Ishikawa (cell line): Measurements from ENCODE around the gene BICDL1.

ENCODE experiments used
- CEBPB ChIP-seq: IDR thresholded peaks from 2 replicates; pipeline ENCODE4 v1.6.1; 2012
- EP300 ChIP-seq: IDR thresholded peaks from 2 replicates; pipeline ENCODE4 v1.6.1; 2012; ENCODE audit warnings: borderline replicate concordance
- NFIC ChIP-seq: IDR thresholded peaks from 2 replicates; pipeline ENCODE4 v1.6.1; 2012
- RAD21 ChIP-seq: IDR thresholded peaks from 2 replicates; pipeline ENCODE4 v1.6.1; 2012; ENCODE audit warnings: low read depth
- YY1 ChIP-seq: IDR thresholded peaks from 2 replicates; pipeline ENCODE4 v1.6.1; 2012; ENCODE audit warnings: low read depth
- TF ChIP-seq, protein P1 (sequence below): IDR thresholded peaks from 2 replicates; pipeline ENCODE4 v1.6.1; 2012
- TF ChIP-seq, protein P2 (sequence below): IDR thresholded peaks from 2 replicates; pipeline ENCODE4 v1.6.1; 2012; ENCODE audit warnings: low read depth, mild to moderate bottlenecking

DNA sequence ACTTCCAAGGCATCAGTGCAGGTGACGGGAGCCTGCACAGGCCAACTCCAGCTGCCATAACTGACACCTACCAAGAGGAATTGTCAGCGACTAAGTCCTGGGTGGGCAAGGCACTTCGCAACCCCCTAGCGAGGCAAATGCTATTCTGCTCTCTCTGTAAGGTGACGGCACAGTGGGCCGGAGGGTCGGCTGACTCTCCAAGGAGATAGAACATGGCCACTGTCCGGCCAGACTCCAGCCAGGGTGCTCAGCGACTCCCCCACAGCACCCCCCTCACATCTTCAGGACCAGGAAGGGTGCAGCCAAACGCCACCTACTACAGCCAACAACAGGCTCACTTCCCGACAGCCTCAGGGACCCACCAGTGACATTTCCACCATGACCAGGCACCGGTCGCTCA is 114.3 kb downstream of the BICDL1 start:
- TF ChIP-seq, protein P1, sequence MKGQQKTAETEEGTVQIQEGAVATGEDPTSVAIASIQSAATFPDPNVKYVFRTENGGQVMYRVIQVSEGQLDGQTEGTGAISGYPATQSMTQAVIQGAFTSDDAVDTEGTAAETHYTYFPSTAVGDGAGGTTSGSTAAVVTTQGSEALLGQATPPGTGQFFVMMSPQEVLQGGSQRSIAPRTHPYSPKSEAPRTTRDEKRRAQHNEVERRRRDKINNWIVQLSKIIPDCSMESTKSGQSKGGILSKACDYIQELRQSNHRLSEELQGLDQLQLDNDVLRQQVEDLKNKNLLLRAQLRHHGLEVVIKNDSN = no peak
- TF ChIP-seq RAD21 (no peak), YY1 (no peak), EP300 (no peak), NFIC (no peak), CEBPB (no peak)
- TF ChIP-seq, protein P2, sequence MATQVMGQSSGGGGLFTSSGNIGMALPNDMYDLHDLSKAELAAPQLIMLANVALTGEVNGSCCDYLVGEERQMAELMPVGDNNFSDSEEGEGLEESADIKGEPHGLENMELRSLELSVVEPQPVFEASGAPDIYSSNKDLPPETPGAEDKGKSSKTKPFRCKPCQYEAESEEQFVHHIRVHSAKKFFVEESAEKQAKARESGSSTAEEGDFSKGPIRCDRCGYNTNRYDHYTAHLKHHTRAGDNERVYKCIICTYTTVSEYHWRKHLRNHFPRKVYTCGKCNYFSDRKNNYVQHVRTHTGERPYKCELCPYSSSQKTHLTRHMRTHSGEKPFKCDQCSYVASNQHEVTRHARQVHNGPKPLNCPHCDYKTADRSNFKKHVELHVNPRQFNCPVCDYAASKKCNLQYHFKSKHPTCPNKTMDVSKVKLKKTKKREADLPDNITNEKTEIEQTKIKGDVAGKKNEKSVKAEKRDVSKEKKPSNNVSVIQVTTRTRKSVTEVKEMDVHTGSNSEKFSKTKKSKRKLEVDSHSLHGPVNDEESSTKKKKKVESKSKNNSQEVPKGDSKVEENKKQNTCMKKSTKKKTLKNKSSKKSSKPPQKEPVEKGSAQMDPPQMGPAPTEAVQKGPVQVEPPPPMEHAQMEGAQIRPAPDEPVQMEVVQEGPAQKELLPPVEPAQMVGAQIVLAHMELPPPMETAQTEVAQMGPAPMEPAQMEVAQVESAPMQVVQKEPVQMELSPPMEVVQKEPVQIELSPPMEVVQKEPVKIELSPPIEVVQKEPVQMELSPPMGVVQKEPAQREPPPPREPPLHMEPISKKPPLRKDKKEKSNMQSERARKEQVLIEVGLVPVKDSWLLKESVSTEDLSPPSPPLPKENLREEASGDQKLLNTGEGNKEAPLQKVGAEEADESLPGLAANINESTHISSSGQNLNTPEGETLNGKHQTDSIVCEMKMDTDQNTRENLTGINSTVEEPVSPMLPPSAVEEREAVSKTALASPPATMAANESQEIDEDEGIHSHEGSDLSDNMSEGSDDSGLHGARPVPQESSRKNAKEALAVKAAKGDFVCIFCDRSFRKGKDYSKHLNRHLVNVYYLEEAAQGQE = no peak
